HFFc6 (cell line): ENCODE results near the gene CRB2. TPM values are rescaled to one million over a fixed set of nuclear protein-coding genes. Genes with fewer than 3 reads are reported as not detected.
"Not testable (repeated sequence)": the region's sequence is repeated elsewhere in the genome, so short reads cannot be mapped to it uniquely, and the experiment has no call there.

Experiments
- DNase-seq: peaks from one replicate; pipeline ENCODE4 v3.0.0-alpha.2; 2018
- H3K27ac Mint-ChIP-seq: 2 replicates; pipeline ENCODE4 v1.8.0; 2020; ENCODE audit warnings: mild to moderate bottlenecking, mixed read lengths
- H3K27me3 Mint-ChIP-seq: 2 replicates; pipeline ENCODE4 v1.8.0; 2021; ENCODE audit warnings: mild to moderate bottlenecking, moderate library complexity, mixed read lengths; ENCODE audit not compliant: insufficient read depth
- H3K36me3 Mint-ChIP-seq: 2 replicates; pipeline ENCODE4 v1.8.0; 2021; ENCODE audit warnings: low read depth, mixed read lengths
- H3K4me1 Mint-ChIP-seq: 2 replicates; pipeline ENCODE4 v1.8.0; 2020; ENCODE audit warnings: low read depth, mixed read lengths
- H3K4me3 Mint-ChIP-seq: 2 replicates; pipeline ENCODE4 v1.8.0; 2020; ENCODE audit warnings: mild to moderate bottlenecking, moderate library complexity, mixed read lengths
- H3K9me3 Mint-ChIP-seq: 2 replicates; pipeline ENCODE4 v1.8.0; 2020; ENCODE audit warnings: mild to moderate bottlenecking, mixed read lengths
- CTCF ChIP-seq: fragments of 200-600 bp; sonication (generic); IDR thresholded peaks from 2 replicates; pipeline ENCODE4 v1.5.0; 2021; ENCODE audit warnings: antibody characterized with exemption, mild to moderate bottlenecking
- total RNA-seq, 6 experiments: library from RNA; stranded (reverse); fragmentation: NEBNext Ultra II Directional; extraction: Animal tissue kit (Norgen Biotek cat#: 25700); gene quantifications; 2 replicates in 1 of 6; 3 replicates in 5 of 6; pipeline ENCODE4 v1.2.3, GENCODE V29; 2021

Gene CRB2
- total RNA-seq, 6 experiments from 2014 or later: not detected

DNA sequence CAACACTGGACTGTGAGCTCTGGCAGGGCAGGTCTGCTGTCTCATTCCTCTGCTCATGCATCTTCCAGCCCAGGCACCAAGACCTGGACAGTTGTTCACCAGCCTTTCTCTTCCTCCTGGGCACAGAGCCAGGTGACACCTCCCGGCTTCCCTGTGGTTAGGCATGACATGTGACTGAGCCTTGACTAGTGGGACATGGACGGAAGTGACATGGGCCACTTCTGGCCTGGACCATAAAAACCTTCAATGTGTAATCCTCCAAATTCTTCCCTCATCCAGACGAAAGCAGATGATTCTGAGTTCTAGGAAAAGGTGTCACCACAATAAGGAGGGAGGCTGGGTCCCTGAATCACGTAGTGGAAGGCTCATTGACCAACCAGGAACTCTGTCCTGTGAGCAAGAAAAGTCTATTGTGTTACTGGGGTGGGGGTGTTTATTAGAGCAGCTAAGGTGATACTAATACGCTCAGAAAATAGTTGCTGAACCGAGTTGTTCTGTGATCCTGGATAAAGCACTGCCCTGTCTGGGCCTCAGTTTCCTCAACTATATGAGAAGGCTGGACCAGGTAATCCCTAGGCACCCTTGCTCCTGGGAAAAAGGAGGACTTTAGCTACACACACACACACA, 26.6 kb upstream of the CRB2 start:
- TF ChIP-seq CTCF: no peak
- Mint-ChIP-seq H3K27me3 (peaks cover 30% of the 10 kb centered on the region), H3K9me3 (no peaks in the 10 kb centered on the region), H3K4me1 (peaks cover 18% of the 10 kb centered on the region), H3K36me3 (no peaks in the 10 kb centered on the region), H3K4me3 (no peak overlapping the region), H3K27ac (no peak overlapping the region)
- peak; percentile 32 for DNase-seq

DNA sequence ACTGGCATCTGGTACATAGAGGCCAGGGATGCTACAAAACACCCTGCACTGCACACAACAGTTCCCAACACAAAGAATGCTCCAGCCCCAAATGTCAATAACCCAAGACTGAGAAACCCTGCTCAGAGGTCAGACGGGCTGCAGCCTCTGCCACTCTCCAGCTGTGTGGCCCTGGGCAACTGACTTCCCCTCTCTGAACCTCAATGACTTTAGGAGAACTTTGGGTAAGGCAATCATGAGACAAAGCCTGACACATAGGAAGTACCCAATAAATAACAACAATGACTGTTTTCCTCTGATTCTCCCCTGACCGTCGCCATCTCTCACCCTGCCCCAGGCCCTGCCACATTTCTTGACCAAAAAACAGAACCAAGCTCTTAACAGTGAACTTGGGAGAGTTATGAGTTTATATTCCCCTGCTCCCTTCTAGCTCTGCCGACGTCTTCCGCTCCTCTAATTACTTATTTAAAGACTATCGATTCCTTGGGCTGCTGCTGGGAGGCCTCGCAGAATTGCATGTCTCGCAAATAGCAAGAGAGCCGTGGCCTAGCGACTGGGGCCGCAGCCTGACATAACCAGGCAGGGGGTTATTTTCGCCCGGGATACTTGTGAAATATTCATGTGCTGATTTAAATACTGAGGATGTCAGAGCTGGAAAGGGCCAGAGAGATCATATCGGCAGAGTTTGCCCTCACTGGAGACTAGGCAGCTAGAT, 24.5 kb upstream of the CRB2 start:
- Mint-ChIP-seq H3K27ac (no peak overlapping the region), H3K36me3 (no peaks in the 10 kb centered on the region), H3K4me1 (peaks cover 32% of the 10 kb centered on the region), H3K9me3 (no peaks in the 10 kb centered on the region), H3K27me3 (peaks cover 23% of the 10 kb centered on the region), H3K4me3 (no peak overlapping the region)
- no peak for TF ChIP-seq CTCF
- no peak for DNase-seq

- Mint-ChIP-seq H3K27me3 (peaks cover 20% of the 10 kb centered on the region), H3K4me1 (peaks cover 32% of the 10 kb centered on the region), H3K27ac (peak overlapping the region; percentile 26)
- H3K36me3 Mint-ChIP-seq, H3K4me3 Mint-ChIP-seq, H3K9me3 Mint-ChIP-seq: not testable (repeated sequence)
- peak; percentile 73 for DNase-seq
Measured at GRCh38 chr9:123333058-123333669, 22.8 kb upstream of the CRB2 start.

GRCh38 chr9:123334639-123335038, 21.4 kb upstream of the CRB2 start:
- H3K4me1 Mint-ChIP-seq: peaks cover 27% of the 10 kb centered on the region

DNA sequence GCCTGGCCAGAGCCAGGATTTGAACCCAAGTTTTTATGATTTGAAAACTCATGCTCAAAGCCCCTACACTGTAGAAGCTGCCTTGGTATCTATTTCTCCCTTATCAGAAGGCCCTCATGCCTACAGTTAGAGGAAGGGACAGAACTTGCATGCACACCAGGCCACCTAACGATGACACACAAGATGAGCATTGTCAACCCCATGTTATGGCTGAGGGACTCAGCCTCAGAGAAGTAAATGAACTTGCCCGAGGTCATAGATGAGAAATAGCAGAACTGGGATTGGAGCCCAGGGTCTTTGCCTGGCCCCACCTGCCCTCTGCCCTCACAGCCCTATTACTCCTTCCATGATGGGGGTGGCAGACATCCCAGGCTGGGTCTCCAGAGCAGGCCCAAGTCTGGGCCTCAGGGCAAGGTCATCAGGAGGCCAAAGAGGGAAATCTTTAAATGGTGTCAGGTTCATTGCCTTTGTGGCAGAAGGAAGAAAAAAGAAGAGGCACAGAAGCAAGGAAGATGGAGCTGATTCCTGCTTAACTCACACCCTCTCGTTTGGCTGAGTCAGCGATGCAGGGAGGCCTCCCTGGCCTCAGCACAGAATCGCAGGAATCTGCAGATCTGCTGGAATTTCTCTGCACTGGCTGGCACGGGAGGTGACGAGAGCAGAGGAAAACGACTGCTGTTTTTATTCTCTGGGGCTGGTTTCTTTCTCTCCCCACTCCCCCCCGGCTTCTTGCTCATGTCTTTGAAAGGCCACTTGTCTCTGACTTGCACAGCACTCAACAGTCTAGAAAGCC, 20.6 kb upstream of the CRB2 start:
- H3K4me1 Mint-ChIP-seq: peaks cover 27% of the 10 kb centered on the region
- no peaks in the 10 kb centered on the region for H3K36me3 Mint-ChIP-seq
- DNase-seq: peak; percentile 79
- no peaks in the 10 kb centered on the region for H3K9me3 Mint-ChIP-seq
- TF ChIP-seq CTCF: no peak
- H3K4me3 Mint-ChIP-seq: peak overlapping the region; percentile 43
- peaks cover 17% of the 10 kb centered on the region for H3K27me3 Mint-ChIP-seq
- H3K27ac Mint-ChIP-seq: peak overlapping the region; percentile 57

More at GRCh38 chr9:123334639-123335038, 21.4 kb upstream of the CRB2 start:
- TF ChIP-seq CTCF: no peak
- no peak for DNase-seq
- peaks cover 15% of the 10 kb centered on the region for H3K27me3 Mint-ChIP-seq
- no peak overlapping the region for H3K4me3 Mint-ChIP-seq
- H3K27ac Mint-ChIP-seq: no peak overlapping the region
- no peaks in the 10 kb centered on the region for H3K36me3 Mint-ChIP-seq
- no peaks in the 10 kb centered on the region for H3K9me3 Mint-ChIP-seq
